SIG-M5 treated with dmso at 0.1 percent for 504 hours (cell line): ENCODE data around the gene MEGF11.

ENCODE experiments used
- DNase-seq: peaks from one replicate; lab custom pipeline; 2025; ENCODE audit not compliant: unreplicated experiment; lab: John Stamatoyannopoulos, UW

MEGF11 gene

DNA sequence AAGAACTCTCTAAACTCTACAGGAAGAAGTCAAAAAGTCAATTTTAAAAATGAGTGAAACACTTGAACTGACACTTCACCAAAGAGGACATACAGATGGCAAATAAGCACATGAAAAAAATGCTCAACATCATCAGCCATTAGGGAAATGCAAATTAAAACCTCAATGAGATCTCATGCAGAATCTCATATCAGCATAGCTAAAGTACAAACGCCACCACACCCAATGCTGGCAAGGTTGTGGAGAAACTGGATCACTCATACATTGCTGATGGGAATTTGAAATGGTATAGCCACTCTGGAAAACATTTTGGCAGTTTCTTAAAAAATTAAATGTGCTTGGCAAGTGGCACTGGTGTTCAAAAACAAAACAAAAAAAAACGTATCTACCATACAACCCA lies 34.2 kb downstream of the MEGF11 start:
- no peak for DNase-seq

DNA sequence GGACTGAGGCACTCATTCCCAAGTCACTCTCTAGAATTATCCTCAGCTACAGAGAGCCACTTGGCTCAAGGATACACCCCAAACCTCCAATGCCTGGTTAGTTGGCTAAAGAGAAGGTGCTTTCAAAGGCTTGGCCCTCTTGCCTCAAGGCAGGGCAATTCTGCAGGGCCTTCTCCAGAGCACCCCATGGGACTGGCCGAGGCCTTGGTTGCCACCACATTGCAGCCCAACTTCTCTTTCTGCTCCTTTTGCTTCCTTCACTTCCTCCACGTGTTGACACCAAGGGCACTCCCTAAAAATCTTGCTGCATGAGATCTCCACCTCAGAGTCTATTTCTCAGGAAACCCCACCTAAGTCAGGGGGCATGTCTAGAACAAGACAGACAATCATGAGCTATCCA lies 36.7 kb downstream of the MEGF11 start:
- DNase-seq: no peak

DNA sequence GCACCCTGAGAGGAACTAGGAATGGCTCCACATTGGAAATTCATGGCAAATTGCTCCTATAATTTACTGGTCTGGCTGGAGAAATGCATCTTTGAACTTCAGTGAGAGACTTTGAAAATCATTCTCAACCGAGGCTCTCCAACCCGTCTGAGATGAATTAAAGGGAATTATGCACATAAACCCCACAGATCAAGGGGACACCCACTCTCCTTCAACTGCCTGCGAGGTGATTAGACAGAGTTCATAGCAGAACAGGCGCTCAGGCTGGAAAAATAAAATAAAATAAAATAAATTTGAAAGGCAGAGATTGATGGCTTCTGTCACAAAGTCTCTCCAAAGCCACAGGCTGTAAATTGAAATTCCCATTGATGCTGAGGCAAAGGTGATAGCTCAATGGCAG lies 37.7 kb downstream of the MEGF11 start:
- no peak for DNase-seq

DNA sequence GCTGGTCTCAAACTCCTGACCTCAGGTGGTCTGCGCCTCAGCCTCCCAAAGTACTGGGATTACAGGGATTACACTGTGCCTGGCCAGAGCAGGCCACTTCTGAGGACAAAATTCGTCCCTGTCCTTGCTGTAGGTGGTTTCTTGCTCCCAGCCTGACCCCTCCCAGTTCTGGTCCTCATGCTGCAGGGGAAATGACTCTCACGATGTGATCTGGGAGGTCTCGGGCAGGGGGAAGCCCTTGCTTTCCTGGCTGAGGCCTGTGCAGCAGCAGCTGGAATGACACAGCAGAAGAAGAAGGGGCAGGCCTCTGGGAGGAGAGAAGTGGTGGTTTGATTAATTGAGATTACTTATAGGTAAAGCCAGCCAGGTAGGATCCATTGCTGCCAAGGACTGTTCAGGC lies 39.3 kb downstream of the MEGF11 start:
- no peak for DNase-seq

DNA sequence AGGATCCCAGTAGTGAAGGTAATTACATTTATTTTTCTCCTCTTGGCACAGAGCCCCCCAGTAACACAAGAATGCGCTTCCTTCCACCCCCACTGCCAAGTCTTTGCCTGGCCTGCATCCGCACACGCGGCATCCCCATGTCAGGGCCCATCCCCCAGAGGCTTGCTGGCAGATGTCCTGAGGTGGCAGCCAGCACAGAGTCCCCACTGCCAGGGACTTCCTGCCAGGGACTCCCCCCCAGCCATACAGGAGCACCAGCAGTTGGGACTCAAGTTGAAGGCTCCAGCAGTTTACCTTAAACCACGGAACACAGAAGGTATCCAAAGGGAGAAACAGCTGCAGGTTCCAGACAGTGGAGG lies 41.0 kb downstream of the MEGF11 start:
- no peak for DNase-seq

DNA sequence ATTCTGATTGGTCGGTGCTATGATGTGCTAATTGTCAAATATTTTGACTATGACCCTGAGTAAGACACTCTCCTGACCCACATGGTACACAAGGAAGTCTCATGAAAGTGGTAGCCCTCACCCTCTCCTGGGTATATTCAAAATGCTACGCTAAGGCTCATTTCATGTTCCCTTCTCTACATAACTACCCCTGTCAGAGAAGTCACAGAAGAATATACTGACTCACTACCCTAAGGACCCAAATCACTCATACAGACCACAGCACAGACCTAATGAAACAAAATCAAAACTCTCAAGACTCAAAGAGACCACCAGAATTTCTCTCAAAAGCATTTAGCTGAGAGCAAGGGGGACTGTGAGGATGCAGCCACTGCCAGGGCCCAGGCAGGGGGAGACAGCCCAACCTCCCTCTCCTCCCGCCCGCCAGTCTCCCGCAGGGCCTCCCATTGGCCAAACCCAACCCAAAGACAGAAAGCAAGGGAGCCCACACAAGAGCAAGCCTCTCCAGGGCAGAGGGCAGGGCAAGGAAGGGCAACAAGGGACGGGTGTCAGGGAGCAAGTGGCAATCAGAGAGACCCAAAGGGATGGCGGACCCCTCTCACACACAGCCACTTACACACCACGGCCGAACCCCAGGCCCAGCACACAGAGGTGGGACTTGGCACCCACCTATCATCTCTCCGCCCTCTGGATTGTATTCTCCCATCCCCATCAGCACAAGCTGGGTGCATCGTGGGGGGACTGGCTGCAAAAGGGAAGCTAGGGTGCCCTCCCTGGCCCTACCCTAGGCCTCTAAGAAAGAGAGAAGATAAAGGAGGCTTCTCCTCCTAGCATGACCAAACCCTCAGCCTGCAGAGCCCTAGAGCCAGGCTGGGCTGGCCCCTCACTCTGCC lies 41.6 kb downstream of the MEGF11 start:
- no peak for DNase-seq

DNA sequence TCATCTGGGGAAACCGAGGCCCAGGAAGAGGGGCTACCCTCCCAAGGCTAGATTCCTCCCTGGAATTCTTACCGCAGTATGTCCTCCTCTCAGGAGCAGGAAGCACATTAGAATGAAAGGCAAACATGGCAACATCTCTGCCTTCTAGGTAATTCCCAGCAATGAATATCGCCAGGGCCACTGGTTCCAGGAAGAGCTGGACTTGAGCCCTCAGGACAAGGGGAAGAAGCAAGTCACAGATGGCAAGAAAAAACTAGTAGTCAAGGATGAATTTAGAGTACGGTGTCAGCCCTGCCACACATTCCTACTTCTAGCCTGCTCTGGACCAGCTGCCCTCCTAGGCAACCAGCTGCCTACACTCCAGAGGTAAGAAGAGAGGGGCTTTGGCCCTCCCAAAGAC lies 42.9 kb downstream of the MEGF11 start:
- no peak for DNase-seq

DNA sequence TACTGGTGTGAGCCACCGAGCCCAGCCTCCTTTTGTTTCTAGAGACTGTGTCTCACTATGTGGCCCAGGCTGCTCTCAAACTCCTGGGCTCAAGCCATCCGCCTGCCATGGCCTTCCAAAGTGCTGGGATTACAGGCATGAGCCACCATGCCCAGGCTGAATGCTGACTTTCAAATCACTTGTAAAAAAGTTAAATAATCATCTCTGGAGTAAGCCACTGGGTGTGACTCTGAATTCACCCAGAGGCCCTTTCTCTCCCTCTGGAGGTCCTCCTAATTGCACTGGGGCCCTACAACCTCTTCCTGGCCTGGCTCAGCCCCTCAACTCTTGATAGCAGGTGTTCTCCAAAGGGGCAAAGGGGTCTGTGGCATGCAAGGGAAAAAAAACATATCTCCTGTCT lies 54.8 kb downstream of the MEGF11 start:
- no peak for DNase-seq

DNA sequence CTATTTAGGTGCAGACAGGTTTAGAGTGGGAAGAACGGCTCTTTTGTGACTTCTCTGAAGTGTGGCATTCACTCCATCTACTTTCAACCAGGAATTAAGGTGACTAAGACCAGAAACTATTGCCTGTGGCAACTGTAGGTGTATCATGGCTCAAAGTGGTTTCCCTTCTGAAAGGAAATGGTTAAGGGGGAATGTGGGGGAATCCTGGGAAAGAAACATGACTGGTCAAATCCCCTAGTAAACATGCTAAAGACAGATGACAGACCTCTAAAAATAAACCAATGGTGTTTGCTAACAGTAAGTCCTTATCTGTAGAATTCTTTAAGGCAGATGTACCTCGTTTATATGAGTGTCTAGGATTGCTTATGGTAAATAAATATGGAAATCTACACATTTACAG lies 56.9 kb downstream of the MEGF11 start:
- DNase-seq: no peak

DNA sequence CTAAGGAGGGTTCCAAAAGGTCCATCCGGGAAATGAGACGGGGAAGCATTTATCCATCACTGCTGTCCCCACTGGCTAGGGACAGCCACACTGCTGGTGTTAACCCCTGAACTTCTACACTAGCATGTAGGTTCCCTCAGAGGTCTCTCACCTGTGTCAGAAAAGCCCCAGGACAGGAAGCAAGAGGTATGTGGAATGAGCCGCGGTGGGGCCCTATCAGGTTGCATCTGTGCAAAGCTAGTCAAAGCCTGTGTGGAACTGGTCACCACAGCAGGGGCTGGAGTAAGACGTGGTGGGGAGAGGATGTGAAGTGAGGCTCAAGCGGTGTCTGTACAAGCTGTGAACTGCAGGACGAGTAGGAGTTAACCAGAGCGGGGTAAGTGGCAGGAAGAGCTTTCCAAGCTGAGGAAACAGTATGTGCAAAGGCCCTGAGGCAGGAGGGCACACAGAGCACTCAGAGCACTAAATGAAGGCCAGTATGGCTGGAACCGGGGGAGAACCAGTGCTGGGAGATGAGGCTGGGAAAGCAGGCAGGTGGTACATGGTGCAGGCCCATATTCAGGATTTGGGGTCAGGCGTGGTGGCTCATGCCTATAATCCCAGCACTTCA lies 57.8 kb downstream of the MEGF11 start:
- no peak for DNase-seq

DNA sequence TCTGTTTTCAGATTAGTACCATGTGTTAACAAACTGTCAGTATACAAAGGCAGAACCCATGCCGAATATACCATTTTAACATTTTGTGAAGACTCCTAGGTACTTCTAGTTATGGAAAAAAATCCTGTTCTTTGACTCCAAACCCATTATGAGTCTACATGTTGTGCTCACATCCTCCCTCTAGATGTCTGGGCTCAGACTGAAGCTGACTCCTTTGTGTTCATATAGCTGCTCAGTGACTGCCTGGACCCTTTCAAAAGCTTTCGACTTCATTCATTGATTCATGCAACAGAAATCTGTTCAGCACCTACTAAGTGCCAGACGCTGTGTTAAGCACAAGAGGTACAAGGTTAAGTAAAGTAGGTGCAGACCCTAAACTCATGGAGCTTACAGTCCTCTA lies 60.5 kb downstream of the MEGF11 start:
- DNase-seq: no peak

DNA sequence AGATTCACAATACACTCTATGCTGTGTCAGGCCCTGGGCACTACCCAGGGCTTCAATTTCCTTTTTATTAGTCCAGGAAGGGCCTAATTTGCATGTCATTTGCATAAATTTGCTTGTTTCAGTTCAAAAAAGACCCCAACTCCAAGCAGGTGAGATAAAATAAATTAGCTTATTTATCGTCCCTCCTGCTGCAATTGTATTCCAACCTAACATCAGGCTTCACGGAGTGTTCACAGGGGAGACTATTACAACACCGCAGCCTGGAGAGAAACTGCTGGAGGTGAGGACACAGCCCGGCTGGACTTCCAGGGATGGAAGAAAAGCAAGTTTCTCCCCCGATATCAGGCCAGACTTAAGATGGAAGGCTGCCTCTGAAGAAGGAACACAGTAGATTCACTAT lies 62.8 kb downstream of the MEGF11 start:
- no peak for DNase-seq

DNA sequence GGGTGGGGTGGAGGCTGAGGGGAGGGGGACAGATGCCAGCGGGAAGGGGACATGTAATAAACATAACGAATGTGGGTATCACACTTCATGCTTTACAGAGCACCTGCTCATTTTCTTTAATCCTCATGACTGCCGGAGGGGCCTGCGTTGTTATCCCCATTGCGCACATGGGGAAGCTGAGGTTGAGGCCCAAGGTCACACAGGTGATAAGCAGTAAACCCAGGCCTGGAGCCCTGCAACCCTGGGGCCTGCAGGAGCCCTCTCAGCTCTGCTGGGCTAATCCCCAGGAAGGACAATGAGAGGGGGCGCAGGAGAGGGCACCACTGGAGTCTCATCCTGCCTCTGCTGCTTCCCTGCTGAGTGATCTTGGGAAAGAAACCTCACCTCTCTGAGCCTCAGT lies 64.3 kb downstream of the MEGF11 start:
- no peak for DNase-seq

DNA sequence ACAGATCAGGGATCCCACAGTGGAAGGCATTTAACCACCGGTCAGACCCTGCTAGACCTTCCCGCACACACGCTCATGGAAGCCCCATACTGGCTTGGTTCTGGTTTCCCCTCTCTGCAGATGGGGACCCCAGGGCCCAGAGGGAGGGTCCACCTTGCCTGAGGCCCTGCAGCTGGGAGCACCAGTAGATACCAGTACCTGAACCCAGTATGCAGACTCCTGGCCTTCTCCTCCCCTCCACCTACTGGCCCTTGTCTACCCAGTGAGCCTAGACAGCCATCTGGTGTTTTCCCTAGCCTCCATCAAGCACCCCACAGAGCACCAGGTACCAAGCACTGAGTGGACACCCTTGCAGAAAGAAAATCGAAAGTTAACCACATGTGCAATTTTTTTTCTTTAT lies 65.1 kb downstream of the MEGF11 start:
- no peak for DNase-seq

DNA sequence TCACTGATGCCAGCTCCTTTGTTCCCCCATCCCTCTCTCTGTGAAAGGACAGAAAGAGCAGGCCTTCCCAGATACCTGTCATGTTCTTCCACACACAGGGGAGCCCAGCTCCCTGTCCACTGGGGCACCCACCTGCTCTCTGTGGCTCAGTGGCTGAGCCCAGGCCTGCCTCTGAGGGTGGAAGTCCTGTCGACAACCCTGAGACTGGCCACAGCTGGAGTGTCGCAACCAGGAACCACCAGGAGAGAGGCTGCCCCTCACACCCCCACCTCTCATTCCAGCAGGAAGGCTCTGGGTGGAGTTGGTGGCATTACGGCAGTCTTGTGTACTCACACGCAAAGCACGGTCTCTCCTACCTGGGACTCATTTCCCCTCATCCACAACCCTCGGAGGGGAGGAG lies 66.3 kb downstream of the MEGF11 start:
- no peak for DNase-seq

DNA sequence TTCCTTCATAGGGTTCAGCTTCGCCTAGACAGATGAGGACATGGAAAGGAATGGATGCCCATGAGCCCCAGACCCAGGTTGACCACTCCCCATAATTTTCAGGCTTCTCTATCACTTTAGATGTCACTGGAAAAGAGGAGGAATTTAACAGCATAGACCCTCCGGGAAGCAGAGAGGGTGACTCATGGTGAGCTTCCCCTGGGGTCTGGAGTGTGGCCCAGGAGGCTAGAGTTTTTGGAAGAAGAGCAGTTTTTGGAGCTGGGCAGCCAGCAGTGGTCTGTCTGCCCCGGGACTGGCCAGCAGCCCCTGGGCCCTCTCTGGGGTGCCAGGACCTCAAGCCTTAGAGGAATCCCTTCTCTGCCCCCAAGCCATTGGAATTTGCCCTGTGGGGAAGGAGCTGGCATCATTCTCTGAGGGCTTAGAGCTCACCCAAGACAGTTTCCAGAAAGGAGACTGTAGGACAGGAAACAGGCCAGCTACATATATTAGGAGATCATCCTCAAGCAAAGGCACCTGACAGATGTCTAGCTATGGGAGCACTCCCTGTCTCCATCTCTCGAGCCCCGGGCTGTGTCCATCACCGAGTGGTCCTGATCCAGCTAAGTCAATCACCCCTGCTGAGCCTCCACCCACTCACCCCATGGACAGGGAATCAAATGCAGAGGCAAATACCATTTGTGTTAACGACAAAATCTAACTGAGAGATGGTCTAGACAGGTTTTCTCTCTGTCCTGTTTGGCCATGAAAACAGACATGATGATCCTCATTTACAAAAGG lies 67.3 kb downstream of the MEGF11 start:
- DNase-seq: no peak

DNA sequence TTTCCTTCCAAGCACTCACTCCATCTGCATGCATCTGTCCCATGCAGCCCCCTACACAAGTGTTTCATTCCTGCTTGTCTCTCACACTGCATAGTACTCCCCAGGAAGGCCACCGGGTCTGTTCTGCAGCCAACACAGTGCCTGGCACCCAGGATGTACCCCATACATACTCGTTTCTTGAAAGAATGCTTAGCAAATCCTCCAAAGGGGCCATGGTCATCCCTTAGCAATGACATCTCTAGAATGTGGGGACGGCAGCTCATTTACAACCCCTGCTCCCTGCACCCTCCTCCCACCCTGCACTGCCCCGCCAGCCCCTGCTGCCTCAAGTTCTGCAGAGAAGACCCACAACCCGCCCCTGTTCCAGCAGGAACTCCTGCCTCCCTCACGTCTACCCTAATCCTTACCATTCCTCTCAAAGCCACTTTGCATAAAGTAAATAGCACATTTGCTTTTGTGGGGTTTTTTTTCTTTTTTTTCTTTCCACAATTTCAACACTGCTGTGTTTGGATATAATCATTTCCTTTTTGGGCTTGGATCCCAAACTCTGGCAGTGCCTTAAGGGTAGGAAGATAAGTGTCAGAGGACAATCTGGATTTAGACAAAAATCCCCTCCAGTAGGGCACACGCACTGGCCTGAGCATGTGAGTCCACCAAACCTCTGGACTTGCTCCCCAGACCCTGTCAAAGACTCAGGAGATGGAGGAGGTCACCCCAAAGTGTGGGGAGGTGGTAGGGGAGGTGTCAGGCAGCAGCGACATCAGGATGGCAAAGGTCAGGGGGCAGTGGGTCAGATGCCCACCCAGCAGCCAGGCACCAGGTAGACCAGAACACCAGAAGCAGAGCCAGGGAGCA lies 68.4 kb downstream of the MEGF11 start:
- no peak for DNase-seq

DNA sequence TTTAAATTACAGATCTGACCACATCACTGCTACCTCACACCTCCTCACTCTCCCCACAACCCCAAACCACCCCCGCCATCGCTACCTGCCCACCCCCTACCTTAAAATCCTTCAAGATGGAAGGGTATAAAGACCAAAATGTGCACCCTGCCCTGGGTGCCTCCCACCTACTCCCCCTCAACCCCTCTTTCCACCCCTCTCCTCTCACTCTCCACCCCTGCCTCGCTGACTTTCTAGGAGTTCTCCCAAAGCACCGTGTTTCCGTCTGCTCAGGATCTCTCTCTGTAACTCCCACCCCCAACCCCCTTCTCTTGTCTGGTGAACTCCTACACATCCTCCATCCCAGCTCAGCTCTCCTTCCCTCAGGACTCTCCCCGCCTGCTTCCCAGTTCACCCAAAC lies 69.1 kb downstream of the MEGF11 start:
- DNase-seq: no peak

DNA sequence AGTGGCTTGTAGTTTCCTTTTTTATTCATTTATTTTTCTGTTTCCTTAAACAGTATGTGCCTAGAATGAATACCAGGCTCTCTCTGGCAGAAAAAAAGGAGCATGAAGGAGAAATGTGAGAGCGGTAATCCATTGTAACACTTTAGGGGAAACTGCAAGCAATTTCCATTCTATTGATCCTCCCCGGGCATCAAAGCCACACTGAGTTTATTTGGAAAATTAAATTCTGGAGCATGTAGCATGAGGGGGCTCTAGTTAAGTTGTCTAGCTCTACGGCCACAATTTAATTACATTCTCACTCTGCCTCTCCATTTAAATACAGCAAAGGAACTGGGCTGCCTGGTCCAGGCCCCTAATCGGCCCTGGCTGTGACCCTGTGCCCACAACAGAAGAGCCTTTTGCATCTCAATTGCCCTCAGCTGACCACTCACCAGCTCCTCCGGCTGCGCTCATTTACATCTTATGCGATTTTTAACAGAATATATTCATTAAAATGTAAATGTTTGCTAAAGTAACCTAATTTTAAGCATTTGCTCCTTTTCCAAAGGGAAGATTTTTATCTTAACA lies 72.9 kb downstream of the MEGF11 start:
- DNase-seq: no peak

DNA sequence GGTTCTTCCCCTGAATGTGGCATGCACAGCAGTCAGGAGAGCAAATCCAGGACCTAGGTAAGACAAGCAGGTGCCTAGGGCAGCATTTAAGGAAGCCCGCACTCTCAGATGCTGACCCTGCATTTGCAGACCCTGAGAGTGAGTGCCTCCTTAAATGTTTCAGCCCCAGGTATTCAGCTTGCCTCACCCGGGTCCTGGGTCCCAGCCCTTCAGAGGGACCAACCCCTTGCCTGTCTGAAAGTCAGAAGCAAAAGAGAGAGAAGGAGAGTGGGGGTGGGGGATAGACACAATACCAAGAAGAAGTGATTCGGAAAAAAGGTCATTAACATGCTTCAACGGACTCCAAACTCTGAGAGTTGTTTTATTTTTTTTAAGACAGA lies 75.0 kb downstream of the MEGF11 start:
- no peak for DNase-seq
